ENCODE data around the gene TMEM63A.

TMEM63A gene

GRCh38 chr1:225886159-225887029 is 4.2 kb upstream of the TMEM63A start:
- no peak for DNase-seq (ENCODE audit: low read depth in 2 of 2)

DNA sequence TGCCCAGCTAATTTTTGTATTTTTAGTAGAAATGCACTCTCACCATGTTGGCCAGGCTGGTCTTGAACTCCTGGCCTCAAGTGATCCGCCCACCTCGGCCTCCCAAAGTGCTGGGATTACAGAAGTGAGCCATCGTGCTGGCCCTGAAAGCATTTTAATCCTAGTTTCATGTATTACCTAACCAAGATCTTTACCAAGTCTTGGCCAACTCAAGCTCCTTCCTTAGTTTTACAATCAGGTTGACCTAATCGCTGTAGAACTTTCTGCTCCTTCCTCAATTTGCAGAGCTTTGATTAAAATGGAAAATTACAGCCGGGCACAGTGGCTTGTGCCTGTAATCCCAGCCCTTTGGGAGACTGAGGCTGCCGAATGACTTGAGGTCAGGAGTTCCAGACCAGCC is 3.2 kb upstream of the TMEM63A start:
- DNase-seq (ENCODE audit: low read depth in 2 of 2): no peak

DNA sequence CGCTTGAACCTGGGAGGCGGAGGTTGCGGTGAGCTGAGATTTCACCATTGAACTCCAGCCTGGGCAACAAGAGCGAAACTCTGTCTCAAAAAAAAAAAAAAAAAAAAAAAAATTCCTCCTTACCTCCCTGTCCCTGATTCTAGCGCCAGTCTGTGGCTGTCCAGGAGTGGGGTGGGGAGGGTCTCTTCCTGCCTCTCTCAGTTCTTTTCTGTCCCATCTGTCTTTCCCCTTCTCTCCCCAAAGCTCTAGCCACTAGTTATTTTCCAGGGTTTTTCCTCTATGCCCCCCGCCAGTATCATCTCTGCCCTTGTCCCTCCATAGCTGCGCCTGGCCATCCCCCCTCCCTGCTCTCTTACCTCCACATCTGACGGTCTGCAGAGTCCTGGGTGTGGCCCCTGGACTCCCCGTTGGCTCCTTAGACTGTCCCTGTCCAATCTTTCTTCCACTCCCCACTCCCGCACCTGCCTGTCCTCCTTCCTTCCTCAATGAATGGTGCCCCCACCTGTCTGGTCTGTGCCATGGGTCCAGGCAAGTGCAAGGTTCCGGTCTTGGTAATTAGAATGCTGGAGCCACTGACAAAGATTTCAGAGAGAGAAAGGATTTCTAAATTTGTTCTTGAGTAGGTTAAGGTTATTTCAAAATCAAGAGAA is 1.6 kb upstream of the TMEM63A start:
- DNase-seq (ENCODE audit: low read depth in 2 of 2): no peak

- DNase-seq (ENCODE audit: low read depth in 2 of 2): no peak
These were observed 775 bp upstream of the TMEM63A start for GRCh38 chr1:225882694-225883615.

GRCh38 chr1:225881081-225881958 is 860 bp downstream of the TMEM63A start:
- DNase-seq (ENCODE audit: low read depth in 2 of 2): no peak

GRCh38 chr1:225880636-225881035 is 1.5 kb downstream of the TMEM63A start:
- DNase-seq (ENCODE audit: low read depth in 2 of 2): no peak

DNA sequence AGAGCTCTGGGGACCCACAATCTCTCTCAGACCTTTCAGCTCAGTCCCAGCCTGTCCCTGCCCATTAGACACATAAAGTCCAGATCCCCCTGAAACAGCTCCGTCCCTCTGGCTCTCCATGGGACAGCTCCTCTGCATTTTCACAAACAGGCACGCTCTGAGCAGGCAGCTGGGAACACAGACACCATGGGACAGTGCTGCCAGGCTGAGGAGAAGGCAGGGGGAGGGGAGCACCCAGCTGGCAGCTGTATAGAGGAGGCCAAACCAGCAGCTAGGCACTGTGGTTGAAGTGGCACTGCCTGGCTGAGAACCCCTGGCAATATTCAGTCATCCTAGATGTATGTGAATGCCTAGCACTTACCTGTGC is 2.0 kb downstream of the TMEM63A start:
- DNase-seq (ENCODE audit: low read depth in 2 of 2): no peak

GRCh38 chr1:225879521-225880221 is 2.5 kb downstream of the TMEM63A start:
- DNase-seq (ENCODE audit: low read depth in 2 of 2): no peak

GRCh38 chr1:225878282-225878681 is 3.9 kb downstream of the TMEM63A start:
- DNase-seq (ENCODE audit: low read depth in 2 of 2): no peak

GRCh38 chr1:225877580-225877979 is 4.6 kb downstream of the TMEM63A start:
- DNase-seq (ENCODE audit: low read depth in 2 of 2): peak in 1 of 2 donors; percentile 34

DNA sequence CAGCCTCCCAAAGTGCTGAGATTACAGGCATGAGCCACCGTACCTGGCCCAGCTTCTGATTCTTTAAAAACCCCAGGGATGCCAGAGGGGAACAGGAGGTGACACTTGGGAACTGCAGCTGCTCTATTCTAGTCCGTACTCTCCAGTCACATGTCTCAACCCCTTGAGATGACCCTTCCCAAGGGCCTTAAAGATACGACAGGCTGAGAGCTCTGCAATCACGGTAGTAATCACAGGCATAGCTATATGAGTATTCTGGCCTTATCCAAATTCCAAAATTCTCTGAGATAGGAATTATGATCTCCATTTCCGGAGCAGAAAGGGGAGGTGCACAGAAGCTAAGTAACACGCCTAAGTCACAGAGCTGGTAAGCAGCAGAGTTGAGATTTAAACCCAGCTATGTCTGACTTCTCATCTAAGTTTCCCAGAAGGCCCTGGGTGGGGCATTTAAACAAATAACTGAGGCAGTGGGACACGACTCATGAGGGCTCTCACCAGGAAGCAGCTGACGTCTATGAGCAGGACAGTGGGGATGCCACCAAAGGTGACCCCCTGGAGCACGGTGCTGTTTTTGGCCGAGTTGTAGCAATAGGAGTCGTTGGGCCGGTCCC is 5.2 kb downstream of the TMEM63A start:
- DNase-seq (ENCODE audit: low read depth in 2 of 2): no peak

DNA sequence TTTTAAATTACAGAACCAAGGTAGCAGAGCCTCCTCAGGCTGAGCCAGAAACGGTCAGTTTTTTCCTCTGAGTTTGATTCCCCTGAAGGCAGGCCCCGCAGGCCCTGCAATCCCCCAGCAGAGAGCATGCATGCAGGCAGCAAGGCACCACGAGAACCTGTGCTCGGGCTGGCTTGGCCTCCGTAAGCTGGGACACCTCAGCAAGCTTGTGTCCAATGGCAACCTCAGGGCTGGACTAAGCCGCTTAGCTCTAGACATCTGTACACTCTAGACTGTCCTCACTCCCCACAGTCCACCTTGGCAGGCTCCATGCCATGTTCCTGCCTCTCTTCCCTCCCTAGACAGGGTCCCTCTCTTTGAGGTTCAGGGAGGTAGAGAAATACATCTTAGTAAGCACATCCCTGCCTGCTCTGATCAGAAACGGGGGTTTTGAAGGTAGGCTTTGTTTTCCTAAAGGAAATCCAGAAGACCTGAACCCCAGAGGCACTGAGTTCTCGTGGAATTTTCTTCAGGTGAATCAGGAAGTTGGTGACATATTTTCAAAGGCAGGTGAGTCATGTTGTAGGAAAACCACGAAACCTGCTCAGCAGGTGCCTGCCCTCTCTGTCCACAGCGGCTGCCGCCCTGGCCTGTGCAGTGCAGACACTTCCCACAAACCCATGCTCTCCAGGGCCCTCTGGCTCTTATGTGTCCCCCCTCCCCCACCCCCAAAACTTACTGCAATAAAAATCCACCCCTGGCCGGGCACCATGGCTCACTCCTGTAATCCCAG is 7.0 kb downstream of the TMEM63A start:
- no peak for DNase-seq (ENCODE audit: low read depth in 2 of 2)

- no peak for DNase-seq (ENCODE audit: low read depth in 2 of 2)
These were observed 7.7 kb downstream of the TMEM63A start for GRCh38 chr1:225874431-225874830.

DNA sequence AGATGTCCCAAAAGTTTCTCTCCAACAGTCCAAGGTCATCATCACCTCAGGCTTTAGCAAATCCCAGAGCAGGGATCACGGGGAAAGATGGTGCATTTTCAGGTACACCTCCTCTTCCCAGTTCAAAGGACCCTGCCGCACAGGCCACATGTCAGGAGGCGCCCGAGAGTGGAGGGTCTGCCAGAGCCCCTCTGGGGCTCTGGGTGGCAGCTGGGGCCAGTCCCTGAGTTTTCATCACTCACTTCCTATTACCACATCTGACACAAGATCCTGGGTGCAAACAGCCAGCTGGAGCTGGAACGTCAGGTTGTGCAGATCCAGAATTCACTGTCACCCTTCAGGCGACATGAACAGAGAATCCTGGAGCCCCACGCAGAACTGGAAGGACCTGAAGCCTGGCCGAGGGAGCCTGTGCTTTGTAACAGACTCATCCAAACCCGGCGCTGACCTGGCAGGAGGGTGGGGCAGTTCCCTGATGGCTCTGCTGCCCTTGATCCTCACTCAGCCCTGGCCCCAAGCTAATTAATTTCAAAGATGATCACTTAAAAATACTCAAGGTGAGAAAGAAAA is 8.8 kb downstream of the TMEM63A start:
- DNase-seq (ENCODE audit: low read depth in 2 of 2): no peak

DNA sequence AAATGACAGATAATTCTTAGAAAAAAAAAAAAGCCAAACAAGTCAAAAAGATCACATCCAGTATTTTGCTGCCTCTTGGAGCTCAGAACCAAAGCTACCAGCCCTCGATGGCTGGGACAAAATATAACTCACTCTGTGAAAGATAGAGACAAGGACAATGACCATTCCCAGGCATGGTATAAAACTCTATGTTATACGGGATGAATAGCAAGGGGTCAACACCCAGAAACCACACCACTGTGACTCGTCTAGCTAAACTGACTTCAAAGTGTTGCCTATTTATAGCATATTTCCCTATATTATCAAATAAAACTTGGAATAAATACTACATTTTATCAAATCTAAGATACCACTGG is 10.1 kb downstream of the TMEM63A start:
- DNase-seq (ENCODE audit: low read depth in 2 of 2): no peak

DNA sequence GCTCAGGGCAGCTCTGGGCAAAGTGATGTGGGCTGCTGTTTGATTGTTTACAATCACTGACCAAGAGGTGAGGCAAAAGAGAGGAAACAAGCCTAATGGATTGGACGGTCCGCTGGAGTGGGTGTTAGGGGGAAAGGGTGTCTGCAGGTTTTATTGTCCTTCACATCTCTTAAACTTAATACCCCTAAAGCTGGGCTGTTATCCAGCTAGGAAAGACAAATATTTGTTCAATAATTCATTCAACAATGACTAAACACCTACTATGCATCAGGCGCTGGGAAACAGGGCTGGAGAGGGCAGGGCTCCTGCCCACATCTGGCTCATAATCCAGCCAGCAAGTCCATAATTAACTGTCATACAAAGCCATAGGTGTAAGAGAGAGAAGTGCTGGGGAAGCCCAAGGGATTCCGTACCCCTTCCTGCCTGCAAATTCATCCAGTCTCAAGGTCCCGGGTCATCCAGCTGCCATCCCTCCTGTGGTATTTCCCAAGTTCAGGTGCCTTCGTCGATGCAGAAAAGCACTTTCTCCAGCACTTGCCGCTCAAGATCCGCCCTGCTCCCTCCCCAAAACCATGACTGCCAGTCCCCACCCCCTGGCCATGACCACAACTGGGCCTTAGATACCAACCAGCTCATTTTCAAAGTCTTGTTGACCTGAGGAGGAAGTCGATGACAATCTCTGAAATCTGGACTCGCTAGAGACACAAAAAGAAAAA is 10.7 kb downstream of the TMEM63A start:
- DNase-seq (ENCODE audit: low read depth in 2 of 2): no peak

- DNase-seq (ENCODE audit: low read depth in 2 of 2): no peak
These were observed 11.3 kb downstream of the TMEM63A start for GRCh38 chr1:225870911-225871310.

DNA sequence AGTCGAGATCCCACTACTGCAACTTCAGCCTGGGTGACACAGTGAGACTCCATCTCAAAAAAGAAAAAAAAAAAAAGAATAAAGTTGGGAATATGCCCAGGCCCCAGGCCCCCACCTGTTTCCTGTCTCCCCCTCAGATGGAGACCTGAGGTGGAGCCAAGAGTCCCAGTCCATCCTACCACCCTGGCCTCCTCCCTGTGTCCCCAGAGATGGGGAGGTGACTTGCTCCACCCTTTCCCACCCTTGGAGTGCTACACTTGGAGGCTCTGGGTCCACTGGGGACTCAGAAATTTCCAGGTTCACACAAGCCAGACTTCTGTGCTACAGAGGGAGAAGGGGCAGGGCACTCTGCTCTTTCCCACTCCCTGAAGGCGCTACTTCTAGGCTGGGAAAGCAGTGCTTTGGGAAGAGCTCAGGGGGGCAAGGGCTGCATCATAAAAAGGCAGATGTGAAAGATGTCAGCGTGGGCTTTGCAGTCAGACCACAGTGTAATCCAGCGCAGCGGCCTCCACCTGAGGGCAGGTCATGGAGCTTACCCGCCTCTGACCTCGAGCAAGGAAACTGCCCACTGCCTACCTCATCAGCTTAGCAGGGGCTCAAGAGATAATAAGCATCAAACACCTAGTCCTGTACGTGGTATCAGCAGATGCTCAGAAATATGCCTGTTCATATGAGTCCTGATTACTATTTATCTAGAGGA is 13.4 kb downstream of the TMEM63A start:
- no peak for DNase-seq (ENCODE audit: low read depth in 2 of 2)
